Measurements from ENCODE around the gene GALNT17.
"Not testable (repeated sequence)": the region's sequence is repeated elsewhere in the genome, so short reads cannot be mapped to it uniquely, and the experiment has no call there.

Gene GALNT17

DNA sequence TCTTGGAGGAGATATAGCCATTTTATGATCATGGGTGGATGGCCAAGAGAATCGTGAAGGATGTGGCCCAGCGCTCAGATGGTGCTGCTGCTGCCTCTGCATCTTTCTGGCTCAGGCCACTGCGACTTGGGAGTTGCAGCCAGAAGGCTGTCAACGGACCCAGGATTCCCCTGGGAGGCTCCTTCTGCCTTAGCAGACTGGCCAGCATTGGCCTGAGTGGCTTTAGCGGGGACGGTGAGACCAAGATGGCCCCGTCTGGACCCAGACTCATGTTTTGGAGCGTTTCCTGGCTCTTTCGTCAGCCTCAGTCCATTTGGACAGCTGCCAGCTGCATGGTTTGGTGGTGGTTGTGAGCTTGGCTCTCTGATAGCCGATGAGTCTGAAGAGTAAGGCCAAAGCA, 97.2 kb downstream of the GALNT17 start:
- in situ Hi-C loops (cut with MboI; ENCODE audit: low sequenced_read_pairs): no loop called here

DNA sequence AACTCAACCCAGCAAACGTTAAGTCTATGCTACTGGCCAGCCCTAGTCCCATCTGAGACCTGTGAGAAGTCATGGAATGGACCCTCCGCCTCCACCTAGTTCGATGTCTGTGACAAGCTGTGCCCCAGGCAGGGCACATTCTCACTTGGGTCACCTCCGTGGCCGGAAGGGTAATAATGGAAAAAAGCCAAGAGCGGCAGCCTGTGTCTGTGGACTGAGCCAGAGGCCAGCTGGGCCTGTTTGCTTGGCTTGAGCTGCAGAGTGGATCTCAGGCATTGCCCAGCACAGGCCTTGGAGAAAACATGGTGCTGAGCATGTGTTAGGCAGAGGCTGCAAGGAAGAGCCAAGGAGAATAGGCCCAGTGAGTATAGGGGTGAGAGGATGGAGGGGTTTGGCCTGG, 97.8 kb downstream of the GALNT17 start:
- in situ Hi-C loops (cut with MboI; ENCODE audit: low sequenced_read_pairs): no loop called here

DNA sequence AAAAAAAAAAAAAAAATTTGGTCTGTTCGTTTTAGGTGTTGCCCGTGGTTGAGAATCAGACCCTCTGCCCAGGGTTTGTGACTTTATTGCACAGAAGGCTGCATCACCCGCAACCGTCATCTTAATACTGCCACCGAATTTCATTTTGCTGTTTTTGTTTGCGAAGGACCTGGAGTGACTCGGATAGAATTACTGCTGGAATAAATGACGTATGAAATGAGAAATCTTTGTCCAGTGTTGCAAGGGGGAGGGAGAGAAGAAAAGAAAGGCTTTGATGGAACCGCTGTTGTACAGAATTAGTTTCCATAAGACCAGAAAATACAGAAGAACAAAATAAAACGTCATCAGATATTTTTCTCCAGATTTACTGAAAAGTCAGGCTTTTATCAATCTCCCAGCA, 103.3 kb downstream of the GALNT17 start:
- in situ Hi-C loops (cut with MboI; ENCODE audit: low sequenced_read_pairs): no loop called here

DNA sequence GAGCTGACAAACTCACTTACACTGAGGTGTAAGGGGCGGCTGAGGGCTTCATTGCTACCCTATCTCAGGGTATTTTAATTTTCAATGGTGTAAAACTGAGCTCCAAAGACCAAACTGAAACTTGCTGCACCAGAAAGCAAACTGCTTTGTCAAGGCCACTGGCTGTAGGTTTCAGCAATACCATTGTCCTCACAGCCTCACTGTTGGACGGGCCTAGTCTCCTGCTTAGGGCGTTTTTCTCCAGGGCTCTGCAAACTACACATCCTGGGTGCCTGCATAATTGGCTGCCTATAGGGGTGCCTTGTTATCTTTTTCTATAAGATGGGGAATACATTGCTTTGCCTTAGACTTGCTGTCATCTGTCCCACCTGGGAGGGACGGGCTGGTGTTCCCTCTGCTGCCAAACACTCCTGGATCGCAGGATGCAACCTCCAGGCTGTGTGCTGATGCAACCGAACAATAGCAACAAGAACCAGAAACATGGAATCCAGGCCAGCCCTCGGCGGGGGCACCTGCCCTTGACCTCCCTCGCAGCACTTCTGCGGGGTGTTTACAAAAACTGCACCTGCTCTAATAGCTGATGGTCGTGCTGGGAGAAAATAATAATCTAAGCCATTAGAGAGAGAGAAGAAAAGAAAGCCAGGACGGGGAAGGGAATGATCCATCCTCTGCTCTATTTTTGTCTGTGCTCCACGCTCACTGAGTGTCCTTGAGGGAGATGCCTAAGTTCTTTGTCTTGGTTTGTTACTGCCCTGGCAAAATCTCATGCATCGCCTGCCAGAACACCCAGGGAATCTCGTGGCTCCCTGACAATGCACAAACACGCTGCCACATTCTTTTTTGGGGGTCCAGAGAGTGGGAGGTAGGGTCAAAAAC, 104.5 kb downstream of the GALNT17 start:
- in situ Hi-C loops (cut with MboI; ENCODE audit: low sequenced_read_pairs): no loop called here

DNA sequence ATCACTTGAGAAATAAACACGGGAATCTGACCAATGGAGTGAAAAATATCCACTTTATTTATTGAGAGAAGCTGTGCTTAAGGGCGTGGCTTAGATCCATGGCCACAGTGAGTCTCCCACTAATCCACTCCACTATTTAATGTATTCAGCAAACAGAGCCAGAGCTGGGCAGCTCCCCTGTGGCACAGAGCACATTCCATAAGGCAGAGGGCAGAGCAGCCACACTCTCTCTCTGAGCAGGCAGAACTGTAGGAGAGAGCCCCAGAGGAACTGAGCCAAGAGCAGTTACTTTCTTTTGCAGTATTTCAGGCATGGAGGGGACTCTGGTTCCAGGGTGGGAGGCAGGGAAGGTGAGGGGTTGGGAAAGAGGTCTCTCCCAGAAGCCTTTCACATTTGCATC, 106.0 kb downstream of the GALNT17 start:
- in situ Hi-C loops (cut with MboI; ENCODE audit: low sequenced_read_pairs): no loop called here

DNA sequence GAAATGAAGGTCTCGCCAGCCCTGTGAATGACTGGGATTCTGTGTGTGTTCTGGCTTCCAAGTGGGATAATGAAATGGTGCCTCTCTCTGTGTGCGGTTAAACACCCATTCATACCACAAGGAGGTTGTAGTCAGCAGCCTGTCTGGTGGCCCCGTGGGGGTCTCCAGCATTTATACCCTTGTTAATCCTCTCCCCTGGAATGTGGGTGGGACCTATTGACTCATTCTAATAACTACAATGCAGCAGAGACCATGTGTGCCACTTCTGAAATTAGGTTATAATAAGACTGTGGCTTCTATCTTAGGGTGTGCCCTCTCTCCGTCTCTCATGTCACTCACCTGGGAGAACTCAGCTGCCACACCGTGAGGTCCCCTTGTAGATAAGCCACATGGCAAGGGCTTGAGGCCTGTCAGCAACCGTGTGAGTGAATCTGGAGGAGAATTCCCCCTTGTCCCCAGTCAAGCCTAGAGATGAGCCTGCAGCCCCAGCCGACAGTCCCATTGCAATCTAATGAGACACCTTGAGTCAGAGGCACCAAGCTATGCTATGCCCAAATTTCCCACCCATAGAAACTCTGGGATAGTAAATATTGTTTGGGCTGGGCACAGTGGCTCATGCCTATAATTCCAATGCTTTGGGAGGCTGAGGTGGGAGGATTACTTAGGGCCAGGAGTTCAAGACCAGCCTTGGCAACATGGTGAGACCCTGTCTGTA, 106.8 kb downstream of the GALNT17 start:
- in situ Hi-C loops (cut with MboI; ENCODE audit: low sequenced_read_pairs): no loop called here

DNA sequence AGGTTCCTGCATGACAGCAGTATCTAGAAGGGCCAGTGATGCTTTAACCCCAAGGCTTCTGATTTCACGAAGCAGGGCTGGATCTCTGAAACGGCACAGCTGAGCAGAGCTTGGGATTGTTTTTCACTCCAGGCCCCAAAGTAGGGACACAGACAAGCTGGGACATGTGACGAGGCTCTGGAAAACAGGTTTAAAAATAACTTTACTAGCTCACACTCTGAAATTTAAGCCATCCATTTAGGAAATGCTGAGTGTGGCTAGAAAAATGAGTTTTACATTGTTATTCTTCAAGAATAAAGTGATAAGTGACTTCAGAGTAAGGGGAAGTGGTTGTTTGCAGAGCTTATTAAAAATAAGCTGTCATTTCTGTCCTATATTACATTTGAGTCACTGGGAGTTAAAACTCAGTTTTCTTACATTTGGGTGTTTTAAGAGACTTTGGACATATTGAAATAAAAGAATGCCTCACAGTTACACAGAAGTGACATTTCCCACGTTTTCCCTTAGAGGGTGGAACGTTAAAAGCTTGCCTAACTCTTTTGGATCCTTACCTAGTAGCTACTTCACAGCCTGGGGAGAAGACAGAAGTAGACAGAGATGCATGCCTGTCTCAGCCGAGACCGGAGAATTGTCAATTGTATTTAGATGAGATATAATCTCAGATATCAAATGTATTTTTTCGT, 107.8 kb downstream of the GALNT17 start:
- in situ Hi-C loops (cut with MboI; ENCODE audit: low sequenced_read_pairs): no loop called here

DNA sequence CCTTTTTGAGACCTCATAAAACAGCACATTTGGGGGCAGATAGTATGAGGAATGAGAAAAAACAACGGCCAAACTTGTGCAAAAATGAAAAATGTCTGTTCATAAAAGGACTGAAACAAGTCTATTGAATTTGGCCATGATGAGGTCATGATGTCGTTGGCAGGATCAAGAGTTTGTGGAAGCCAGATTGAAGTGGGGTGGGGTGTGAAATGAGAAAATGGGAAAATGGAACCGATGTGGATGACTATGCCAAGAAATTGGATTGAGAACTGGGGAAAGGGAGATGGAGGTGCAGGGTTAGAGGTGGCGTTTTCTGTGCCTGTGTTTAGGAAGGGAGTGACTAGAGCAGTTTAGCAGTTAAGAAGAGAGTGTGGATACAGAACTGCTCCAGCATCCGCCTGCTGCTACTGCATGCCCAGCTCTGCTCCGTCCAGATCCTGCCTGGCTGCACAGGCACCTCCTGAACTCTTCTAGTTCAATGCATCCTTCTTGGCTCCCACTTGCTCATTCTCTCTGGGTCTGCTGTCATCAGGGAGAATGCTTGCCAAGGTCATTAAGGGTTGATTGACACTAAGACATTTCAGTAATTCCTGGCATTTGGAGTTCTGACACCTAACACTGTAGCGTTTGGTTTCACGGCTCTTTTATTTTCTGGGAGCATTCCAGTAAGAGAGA, 111.9 kb downstream of the GALNT17 start:
- in situ Hi-C loops (cut with MboI; ENCODE audit: low sequenced_read_pairs): no loop called here

DNA sequence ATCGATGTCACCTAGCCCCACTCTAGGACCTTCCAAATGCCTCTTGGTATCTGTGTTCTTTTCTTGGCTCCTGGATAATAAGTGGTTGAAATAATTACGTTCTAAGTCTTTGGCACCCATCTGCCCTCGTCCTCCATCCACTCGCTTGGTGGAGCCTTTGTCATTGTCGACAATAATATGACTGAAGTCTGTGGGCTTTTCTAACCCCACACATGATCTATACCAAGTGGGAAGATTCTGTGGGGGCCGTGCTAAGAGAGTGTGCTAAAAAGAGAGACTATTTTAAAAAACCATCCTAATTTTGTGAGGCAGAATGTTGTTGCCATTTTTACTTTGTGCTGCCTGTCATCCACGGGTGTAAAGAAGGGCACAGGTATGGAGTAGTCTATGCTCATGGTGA, 113.1 kb downstream of the GALNT17 start:
- in situ Hi-C loops (cut with MboI; ENCODE audit: low sequenced_read_pairs): no loop called here

DNA sequence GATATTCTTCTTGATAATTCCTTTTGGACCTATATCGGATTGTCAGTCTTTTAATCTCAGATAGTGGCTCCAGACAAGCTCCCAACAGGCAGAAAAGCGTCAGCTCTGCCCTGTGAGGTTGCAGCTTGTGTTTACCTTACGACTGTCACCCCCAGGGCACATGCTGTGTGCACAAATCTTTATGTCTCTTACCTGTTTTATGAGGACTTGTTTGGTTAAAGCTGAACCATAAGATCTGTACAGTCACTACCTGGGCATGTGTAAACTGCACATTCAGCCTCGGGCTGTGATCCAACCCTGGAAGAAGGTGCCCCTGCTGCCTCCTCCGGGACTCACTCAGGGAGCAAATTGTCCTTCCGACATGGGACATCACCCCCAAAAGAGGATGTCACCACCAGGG, 119.8 kb downstream of the GALNT17 start:
- in situ Hi-C loops (cut with MboI; ENCODE audit: low sequenced_read_pairs): no loop called here

DNA sequence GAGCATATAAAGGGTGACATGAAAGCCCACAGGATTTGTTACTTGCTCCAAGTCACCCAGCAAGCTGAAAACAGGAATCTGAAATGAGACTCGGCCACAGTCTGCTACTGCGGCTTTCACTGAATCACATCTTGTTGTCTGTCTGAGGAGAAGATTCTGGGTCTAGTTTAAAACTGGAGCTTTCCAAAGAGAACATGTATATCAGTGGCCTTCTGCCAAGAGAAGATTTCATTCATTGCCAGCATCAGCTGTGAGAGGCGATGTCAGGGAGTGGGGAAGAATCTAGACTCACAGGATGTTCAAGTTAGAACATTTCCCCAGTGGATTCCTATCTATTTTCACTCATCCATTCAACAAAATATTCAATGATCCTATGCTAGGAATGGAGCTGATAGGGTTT, 122.8 kb downstream of the GALNT17 start:
- in situ Hi-C loops (cut with MboI; ENCODE audit: low sequenced_read_pairs): no loop called here

DNA sequence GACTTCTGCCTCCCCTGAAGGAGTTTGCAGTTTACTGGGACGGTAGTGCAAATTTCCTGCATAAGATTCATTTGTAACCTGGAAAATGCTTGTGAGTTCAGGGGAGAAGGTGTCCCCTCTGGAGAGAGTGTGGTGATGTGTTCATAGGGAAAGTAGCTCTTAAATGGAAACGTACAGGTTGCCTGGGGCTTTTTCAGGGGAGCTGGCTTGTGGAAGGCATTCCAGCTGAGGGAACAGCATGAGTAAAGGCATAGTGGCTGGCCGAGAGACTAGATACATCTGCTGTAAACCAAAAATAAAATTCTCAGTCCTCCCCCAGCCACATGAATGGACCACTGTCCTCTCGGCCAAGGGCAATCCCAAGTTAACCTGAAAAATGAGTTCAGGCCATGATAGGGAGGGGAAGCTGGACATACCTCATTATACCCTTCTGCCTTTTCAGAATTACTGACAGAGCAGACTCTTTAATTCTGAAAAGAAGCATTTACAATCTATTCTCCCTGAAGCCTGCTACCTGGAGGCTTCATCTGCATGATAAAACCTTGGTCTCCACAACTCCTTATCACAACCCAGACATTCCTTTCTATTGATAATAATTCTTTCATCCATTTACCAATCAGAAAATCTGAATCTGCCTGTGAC, 123.7 kb downstream of the GALNT17 start:
- in situ Hi-C loops (cut with MboI; ENCODE audit: low sequenced_read_pairs): no loop called here

DNA sequence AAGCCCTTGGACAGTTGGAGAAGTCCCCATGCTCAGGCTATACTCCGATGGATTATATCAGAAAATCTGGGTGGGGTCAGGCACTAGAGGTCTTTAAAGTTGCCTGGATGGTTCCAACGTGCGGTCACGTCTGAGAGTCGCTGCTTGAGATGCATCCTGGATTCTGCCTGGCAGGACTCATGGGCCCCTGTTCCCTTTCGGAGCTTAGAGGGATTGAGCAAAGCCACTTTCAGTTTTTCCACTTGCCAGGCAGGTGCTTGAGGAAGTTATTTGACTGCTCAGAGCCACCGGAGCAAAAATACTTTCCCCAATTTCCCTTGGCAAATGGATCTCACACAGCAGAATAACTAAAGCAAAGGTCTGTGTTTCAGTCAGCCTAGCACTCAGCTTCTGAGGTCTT, 129.1 kb downstream of the GALNT17 start:
- in situ Hi-C loops (cut with MboI; ENCODE audit: low sequenced_read_pairs): no loop called here

DNA sequence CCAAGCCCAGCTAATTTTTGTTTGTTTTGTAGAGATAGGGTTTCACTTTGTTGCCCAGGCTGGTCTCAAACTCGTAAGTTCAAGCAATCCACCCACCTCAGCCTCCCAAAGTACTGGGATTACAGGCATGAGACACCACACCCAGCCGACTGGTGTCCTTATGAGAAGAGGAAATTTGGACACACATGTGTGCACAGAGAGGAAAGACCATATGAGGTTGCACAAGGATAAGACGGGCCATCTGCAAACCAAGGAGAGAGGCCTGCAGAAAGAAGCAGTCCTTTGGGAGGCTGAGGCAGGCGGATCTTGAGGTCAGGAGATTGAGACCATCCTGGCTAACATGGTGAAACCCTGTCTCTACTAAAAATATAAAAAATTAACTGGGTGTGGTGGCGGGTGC, 130.9 kb downstream of the GALNT17 start:
- in situ Hi-C loops (cut with MboI; ENCODE audit: low sequenced_read_pairs): not testable (repeated sequence)

DNA sequence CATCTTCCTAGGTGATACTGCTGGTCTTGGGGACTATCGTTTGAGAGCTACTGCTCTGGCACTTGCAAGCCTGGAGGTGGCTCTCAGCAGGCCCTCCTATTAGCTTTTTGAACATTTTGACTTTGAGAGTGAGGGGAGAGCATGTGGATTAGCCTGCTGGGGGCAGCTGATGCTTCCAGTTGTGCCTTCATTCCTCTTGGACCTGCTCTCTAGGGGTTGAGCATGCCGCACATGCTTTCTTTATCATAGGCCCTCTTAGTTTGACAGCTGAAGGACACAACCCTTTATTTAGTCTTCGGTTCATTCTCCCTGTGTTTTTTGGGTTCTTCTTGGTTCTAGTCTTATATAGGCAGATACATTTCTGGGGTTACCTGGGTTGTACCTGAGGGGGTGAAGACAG, 132.1 kb downstream of the GALNT17 start:
- in situ Hi-C loops (cut with MboI; ENCODE audit: low sequenced_read_pairs): no loop called here

DNA sequence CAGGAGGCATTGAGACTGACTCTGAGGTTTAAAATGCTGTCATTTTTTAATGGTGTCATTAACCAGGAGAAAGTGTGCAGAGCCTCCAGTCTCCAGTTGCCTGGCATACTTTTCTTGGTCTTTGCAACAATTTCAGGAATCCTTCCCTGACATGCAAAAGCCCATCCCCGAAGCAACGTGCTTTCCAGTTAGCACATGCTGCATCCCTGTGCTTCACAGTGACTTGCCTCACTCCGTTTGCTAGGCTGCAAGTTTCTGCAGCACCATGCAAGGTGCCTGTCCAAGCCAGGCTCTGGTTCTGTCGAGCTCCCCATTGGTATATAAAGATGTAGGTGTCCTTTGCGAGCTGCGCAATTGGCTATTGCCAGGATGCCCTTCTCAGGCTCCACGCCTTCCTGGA, 135.0 kb downstream of the GALNT17 start:
- in situ Hi-C loops (cut with MboI; ENCODE audit: low sequenced_read_pairs): no loop called here

DNA sequence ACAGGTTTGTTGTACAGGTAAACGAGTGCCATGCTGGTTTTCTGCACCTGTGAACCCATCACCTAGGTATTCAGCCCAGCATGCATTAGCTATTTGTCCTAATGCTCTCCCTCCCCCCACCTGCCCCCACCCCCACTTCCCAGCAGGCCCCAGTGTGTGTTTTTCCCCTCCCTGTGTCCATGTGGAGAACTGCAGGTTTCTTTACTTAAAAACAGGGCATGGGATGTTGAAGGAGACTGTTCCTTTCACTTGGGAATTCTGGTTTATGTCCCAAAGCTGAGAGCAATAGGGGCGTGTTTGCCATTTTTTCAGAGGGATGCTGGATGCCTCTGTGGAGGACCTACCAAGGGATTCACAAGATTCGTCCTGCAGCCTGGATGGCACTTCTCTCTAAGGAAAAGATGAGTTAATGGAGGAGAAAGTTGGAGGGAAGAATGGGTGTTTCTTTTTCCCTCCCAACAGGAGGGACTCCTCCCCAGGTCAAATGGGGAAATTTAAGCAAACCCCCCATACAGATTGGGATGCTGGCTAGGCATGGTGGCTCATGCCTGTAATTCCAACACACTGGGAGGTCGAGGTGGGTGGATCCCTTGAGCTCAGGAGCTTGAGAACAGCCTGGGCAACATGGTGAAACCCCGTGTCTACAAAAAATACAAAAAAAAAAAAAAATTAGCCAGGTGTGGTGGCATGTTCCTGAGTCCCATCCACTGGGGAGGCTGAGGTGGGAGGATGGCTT, 136.0 kb downstream of the GALNT17 start:
- in situ Hi-C loops (cut with MboI; ENCODE audit: low sequenced_read_pairs): no loop called here

DNA sequence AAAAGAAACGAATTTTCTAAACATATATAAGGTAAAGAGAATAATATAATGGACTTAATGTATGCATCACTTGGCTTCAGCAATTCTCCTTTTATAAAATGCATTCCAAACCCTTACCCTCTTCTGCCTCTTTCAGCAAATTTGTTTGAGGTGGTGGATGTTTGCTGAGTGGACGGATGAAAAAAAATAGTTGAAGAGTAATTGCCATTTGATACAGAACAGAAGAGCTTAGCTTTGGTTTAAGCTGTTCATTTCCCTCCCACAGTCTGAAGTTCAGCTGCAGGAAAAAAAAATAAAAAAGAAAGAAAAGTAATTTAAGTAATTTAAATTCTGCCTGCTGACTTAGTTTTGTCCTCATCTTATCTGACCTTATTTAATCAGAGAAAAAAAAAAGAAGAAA, 138.6 kb downstream of the GALNT17 start:
- in situ Hi-C loops (cut with MboI; ENCODE audit: low sequenced_read_pairs): no loop called here

DNA sequence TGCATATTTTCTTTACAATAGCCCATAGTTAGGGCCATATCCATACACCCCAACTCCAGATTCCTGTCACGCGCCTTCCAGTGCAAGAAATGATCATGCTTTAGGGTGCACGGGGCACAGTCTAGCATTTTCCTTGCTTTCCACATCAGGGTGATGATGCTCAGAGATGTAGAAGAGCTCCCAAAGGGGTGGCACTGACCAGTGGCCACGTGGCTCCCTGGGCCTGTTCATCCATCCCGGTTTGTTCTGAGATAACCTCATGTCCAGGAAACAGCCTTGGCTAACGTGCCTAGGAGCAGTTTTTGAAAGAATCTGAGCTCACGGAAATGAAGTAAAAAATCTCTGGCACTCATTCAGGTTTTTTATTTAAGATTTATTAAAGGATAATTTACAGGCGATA, 139.3 kb downstream of the GALNT17 start:
- in situ Hi-C loops (cut with MboI; ENCODE audit: low sequenced_read_pairs): no loop called here
